HG02943 (cell line): ENCODE measurements around the gene LRRK1.

Experiments used
- ATAC-seq: cut with Tn5 transposase; IDR thresholded peaks from one replicate; pipeline ENCODE4 v1.9.1; 2021; ENCODE audit warnings: mild to moderate bottlenecking, low read depth, moderate library complexity; ENCODE audit not compliant: unreplicated experiment

LRRK1 gene

DNA sequence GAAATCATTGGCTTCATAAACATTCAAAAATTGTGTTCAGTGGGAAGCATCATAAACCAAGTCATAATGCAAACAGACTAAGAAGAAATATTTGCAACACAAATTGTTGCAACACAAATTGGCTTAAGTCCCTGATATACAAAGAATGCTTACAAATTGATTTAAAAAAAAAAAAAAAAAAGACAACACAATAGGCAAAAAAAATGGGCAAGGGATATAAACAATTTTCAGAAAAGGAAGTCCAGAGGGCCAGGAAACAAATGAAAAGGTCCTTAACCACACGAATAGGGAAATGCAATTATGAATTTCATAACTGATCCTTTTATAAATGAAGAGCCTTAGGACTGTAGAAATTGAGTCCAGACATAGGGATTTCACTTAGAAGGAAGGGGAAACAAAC is 98.9 kb downstream of the LRRK1 start:
- ATAC-seq, result no peak

DNA sequence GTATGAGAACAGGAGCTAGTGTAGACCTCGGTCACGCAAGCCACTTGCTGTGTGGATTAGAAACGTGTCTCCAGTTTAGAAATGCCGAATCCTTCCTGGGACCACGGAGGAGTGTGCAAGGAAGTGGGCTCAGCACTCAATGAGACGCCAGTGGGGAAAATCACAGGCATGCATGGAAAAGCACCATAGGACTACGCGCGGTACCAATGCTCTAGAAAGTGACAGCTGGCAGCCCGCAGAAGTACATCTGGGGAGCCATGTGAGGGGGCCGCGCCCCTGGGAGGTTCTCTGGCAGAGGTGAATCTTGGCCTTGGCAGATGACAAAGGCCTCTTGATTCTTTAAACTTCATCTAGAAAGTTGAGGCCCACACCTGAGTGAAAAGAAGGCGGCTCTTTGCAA is 99.3 kb downstream of the LRRK1 start:
- no peak for ATAC-seq

- no peak for ATAC-seq
These were observed 100.3 kb downstream of the LRRK1 start for GRCh38 chr15:101019366-101019896.

DNA sequence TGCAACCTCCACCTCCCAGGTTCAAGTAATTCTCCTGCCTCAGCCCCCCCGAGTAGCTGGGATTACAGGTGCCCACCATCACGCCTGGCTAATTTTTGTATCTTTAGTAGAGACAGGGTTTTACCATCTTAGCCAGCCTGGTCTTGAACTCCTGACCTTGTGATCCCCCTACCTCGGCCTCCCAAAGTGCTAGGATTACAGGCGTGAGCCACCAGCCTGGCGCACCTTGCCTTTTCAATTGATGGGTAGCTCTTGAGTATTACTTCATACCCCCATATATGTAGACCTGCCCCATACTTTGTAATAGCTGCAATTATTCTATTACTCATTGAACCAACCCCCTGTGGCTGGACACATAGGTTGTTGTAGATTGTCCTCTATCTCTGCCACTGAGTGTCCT is 101.3 kb downstream of the LRRK1 start:
- ATAC-seq, result no peak

- no peak for ATAC-seq
These were observed 101.8 kb downstream of the LRRK1 start for GRCh38 chr15:101020945-101021344.

DNA sequence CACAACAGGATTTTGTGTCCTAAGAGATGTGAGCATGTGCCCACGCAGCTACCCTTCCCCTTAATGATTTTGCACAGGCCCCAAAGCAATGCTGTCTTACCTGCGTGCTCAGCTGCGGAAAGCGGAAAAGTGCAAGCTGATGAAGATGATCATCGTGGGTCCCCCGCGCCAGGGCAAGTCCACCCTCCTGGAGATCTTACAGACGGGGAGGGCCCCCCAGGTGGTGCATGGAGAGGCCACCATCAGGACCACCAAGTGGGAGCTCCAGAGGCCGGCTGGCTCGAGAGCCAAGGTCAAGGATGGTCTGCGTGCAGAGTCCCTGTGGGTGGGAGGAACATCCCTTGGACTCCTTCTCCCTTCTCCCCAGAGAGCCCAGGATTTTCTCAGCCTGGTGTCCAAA is 103.1 kb downstream of the LRRK1 start:
- no peak for ATAC-seq

GRCh38 chr15:101022876-101023275 is 103.7 kb downstream of the LRRK1 start:
- ATAC-seq, result no peak

DNA sequence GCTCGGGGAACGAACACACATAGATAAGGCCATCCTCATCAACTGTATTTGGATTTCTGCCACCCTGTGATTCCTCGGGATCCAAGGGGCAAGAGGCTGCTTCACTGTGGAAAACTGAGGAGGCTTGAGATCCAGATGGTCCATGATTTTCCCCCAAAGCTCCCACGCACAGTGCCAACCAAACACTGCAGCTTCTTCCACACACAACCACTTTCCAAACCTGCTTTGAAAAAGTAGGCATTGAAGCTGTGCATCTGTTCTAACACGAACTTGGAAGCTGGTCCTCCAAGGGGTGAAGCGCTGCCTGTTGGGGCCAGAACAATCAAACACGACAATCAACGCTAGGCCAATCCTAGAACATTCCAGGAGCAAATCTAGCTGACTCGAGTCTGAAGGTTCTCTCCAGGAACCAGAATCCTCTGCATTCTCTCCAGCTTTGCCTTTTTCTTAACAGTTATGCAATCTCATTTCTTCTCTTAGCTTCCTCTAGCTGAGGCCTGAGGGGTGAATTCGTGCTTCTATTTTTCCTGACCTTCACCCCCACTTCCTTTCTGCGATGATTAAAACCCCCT is 104.4 kb downstream of the LRRK1 start:
- no peak for ATAC-seq

DNA sequence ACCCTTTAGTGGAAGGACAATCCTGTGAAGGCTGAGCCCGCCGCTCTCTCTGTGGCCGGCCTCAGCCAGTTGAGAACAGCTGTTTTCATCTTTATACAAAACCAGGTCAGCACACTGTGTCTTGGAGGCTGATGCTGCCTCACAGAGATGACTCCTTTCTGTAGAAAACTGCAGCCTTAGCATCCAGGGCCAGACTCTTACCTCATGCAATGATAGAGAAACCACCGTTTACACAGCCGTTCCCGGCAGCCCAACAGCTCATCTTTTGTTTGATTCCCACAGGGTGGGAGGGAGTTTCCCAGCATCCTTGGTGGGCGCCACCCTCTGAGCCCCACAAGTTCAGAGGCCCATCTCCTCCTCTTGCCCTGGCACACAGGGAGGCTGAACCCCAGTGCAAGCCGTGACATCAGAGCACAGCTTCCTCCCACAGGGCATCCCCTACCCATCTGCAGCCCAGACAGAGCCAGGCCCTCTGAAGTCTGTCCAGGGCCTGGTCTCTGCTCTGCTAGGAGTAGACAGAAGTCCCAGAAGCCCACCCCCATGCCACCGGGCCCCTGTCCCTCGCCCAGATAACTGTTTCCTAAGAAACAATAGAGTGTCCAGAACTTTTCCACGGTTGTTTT is 105.0 kb downstream of the LRRK1 start:
- ATAC-seq, result no peak

GRCh38 chr15:101024706-101025500 is 105.7 kb downstream of the LRRK1 start:
- ATAC-seq, result no peak

DNA sequence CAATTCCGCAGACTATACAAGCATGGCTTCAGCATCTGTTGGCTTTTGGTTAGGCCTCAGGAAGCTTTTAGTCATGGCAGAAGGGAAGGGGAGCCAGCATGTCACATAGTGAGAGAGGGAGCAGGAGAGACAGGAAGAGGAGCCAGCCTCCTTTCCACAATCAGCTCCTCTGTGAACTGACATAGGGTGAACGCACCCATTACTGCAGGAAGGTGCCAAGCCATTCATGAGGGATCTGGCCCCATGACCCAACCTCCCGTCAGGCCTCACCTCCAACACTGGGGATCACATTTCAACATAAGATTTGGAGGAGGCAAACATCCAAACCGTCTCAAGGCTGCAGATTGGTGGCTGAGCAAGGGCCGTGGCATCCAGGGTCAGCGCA is 106.3 kb downstream of the LRRK1 start:
- ATAC-seq, result no peak

DNA sequence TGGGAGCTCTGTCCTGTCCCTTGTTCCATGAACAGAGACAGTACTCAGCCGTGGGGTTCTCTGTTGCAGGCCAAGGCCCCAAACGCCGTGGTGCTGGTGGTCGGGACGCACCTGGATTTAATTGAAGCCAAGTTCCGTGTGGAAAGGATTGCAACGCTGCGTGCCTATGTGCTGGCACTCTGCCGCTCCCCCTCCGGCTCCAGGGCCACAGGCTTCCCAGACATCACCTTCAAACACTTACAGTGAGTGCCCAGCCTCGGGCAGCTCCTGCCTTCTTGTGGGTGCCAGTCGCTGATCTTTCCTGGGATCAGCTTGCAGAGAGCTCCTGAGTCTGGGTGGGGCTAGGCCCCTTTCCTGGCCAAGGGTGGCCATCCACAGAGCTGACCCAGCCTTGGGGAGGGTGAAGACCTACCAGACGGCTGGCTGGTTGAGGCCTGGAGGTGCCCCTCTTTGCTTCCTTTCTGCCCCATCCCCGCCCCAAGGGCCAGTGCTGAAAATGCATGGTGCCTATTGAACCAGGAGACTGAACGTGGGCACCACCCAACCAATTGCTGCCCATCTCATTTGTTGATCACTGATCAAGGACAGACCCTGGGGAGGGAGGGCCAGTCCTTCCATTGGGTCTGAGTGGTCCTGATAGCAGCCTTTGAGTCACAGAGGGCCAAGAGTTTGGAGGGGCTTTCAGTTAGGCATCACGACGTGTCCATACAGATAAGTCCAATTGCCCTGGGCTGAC is 106.9 kb downstream of the LRRK1 start:
- no peak for ATAC-seq

DNA sequence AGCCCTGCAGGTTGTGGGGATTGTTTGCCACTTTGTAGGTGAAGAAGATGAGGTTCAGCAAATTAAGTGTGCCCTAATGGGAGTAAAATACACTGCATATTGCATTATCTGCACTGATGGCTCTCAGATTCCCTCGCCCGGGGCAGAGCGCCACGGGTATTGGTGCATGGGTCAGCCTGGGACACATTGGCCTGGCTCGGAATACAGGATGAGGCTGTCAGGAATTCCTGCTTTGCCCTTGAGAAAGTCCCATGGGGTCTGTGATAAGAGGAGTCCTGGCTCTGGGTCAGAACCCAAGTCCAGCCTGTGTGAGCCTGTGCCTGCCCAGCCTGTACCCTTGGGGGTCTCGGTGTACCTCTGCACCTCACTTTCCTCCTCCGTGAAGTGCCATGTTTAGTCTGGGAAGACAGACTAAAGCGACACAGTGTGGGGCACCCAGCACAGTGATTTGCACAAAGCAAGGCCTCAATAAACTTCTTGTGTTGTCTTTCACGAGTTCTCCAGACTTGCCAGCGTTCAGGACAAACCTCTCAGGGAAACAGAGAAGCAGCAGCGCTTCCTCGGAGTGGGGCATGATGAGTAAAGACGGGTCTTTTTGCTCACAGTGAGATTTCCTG is 107.6 kb downstream of the LRRK1 start:
- no peak for ATAC-seq

GRCh38 chr15:101027273-101027901 is 108.2 kb downstream of the LRRK1 start:
- ATAC-seq, result no peak

- no peak for ATAC-seq
These were observed 108.8 kb downstream of the LRRK1 start for GRCh38 chr15:101027920-101028319.

DNA sequence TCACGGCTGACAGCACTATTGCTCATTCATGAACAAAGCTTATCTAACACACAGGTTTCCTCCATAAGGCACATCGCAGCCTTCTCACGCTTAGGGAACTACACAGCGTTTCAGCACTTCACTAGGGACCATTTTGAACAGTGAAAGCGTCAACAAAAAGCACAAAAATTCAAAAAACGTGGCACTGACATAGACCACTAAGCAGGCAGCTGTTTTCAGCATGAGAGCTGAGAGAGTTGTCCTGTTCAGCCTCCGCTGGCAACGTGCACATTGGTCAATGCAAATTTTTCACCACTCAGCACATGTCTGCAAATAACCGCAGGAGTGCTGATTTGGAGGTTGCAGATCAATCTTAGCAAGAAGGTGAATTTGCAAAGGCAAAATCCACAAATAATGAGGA is 109.2 kb downstream of the LRRK1 start:
- ATAC-seq, result no peak

- ATAC-seq, result no peak
These were observed 109.7 kb downstream of the LRRK1 start for GRCh38 chr15:101028772-101029438.

DNA sequence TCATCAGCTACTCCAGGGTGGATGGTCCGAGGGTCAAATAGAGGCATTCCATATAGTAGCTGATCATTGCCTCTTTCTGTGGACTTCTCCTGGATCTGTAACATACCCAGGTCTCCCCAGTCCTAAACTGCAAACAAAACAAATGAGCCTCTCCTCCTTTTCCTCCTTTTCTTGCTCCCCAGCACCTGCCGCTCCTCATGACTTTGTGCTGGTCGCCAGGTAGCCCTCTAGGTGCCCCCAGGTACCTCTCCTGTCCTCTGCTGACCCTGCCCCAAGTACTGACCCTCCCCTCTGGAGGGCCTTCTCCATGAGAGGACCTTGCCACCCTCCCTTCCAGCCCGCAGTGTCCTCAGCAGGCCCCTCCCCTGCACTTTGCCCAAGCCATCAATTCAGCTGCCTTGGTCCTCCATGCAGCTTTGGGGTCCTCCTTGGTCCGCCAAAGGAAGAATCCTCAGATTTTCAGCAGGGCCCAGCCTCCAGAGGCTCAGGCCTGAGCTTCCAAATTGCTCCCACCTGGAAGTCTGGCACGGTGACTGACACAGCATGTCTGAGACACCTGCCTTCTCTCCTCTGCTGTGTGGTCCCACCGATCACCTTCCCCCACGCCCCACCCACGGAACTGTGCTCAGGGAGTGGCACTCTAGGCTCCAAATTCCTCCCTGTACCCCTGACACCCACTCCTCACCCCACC is 111.0 kb downstream of the LRRK1 start:
- ATAC-seq, result no peak

DNA sequence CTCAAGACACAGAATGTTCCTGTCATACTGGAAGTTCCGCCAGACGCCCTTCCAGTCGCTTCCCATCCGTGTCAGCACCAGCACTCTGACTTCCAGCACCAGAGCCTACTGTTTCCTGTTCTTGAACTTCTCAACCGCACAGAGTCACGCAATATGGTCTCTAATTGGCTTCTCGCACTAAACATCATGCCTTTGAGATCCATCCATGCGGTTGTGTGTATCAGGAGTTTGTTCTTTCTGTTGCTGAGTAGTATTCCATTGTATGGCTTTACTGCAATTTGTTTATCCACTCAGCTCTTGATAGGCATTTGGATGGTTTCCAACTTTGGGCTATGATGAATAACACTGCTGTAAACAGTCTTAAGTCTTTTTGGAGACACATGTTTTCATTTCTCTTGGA is 112.1 kb downstream of the LRRK1 start:
- no peak for ATAC-seq
